CD4-positive, alpha-beta T cell treated with Interleukin-12 subunit alpha and Interleukin-12 subunit beta, for 1 hour (primary cell): ENCODE data around the gene GSTP1.
"Not testable (repeated sequence)": the region's sequence is repeated elsewhere in the genome, so short reads cannot be mapped to it uniquely, and the experiment has no call there.

Source experiments
- DNase-seq: peaks from one replicate; pipeline ENCODE4 v3.0.0-alpha.2; 2020

The GSTP1 gene

DNA sequence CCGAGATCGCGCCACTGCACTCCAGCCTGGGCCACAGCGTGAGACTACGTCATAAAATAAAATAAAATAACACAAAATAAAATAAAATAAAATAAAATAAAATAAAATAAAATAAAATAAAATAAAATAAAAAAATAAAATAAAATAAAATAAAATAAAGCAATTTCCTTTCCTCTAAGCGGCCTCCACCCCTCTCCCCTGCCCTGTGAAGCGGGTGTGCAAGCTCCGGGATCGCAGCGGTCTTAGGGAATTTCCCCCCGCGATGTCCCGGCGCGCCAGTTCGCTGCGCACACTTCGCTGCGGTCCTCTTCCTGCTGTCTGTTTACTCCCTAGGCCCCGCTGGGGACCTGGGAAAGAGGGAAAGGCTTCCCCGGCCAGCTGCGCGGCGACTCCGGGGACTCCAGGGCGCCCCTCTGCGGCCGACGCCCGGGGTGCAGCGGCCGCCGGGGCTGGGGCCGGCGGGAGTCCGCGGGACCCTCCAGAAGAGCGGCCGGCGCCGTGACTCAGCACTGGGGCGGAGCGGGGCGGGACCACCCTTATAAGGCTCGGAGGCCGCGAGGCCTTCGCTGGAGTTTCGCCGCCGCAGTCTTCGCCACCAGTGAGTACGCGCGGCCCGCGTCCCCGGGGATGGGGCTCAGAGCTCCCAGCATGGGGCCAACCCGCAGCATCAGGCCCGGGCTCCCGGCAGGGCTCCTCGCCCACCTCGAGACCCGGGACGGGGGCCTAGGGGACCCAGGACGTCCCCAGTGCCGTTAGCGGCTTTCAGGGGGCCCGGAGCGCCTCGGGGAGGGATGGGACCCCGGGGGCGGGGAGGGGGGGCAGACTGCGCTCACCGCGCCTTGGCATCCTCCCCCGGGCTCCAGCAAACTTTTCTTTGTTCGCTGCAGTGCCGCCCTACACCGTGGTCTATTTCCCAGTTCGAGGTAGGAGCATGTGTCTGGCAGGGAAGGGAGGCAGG, at the start of gene GSTP1:
TSS of gene GSTP1 (plus strand) at position 566 of the 958 bp plus-strand sequence. CDS start at position 598, 32 bp downstream.
- DNase-seq: peak; percentile 77

DNA sequence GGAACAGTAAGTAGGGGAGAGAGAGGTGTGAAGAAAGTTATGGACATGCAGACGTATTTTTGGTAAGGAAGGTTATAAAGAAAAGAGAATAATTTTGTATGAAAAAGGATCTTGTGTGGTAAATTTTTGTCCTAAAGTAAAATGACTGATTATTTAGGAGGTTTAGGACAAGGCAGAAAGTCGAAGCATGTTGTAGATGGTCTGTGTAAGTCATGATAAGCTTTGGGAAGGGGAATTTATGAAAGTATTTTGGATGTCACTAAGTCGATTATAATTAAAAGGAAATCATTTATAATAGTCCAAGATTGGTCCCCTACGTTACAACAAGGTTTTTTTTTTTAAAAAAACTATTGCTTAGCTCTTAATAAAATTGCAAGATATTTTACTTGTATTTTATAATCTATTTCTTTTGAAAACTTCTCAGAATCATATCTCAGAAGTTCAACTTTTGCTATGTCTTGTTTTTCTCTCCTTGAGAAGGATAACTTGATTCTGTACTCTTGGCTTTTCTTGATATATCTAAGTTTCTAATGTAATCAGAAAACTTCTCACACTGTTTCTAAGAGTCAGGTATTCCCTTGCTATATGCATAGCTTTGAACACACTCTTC, 49.4 kb upstream of the GSTP1 start:
- DNase-seq: no peak

DNA sequence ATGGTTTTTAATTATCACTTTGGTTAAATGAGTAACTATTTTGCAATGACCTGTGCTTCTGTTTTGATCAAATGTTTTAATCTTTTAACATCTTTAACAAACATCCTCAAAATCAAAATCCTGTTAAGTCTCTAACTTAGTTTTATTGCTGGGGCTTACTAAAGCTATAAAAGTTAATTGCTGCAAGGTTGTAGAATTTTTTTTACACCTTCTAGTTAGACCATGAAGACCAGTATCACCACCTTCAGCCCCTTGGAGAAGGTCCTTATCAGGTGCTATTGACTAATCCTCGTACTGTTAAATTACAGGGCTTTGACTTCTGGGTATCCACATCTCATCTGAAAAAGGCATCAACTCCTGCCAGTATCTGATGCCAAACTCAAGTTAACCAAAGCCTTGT, 48.1 kb upstream of the GSTP1 start:
- no peak for DNase-seq

DNA sequence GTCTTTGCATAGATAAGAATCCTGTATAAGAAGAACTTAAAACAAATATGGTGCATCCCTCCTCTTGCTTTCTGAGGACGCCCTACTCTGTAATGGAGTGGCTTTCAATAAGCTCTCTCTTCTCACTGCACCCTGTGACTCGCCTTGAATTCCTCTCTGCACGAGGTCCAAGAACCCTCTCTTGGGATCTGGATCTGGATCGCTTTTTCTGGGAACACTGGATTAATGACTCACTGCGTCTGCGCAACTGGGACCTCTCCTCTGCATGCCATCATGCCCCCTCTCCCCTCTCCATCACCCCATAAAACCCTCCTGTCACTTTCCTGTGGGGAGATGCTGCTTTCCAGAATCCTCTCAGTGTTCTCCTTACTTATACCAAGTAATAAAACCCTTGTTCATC, 45.3 kb upstream of the GSTP1 start:
- DNase-seq: no peak

DNA sequence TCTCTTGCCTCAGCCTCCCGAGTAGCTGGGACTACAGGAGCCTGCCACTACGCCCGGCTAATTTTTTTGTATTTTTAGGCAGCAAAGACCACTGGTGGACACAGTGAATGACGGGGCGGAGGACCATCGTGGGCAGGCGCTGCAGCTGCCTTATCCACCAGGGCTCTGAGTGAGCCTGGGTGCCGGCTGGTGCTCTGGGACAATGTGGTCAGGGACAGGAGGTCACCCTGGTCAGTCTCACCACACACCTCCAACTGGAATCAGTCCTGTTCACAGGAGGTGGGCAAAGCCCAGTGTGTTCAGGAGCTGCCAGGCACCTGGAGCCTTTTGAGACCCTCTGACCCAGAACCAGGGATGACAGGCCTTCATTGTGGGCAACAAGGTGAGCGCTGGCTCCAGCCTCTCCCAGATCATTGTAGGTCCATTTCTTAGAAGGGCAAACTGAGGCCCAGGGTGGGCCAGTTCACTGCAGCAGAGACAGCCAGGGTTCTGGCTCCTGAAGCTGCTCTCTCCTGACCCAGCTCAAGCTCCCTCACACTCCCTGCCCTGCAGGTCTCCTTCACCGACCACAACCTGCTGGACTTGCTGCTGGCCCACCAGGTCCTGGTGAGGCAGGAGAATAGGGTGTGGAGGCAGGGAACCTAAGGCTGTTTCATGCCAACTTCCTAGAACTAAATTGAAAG, 44.6 kb upstream of the GSTP1 start:
- DNase-seq: no peak

DNA sequence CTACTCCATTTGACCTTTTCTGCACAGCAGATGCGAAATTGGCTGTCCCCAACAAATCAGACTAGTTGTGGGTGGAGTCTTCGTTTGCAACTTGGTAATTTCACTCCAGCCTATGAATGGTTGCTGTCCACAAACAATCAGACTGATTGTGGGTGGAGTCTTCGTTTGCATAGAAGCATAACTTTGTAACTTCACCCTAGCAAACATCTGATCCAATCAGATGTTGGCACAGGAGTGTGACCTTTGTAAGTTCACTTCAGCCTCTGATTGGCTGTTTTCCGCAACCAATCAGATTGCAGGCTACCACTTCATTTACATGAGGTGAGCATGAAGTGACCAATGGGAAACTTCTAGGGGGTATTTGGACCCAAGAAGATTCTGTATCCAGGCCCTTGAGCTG, 44.1 kb upstream of the GSTP1 start:
- no peak for DNase-seq

DNA sequence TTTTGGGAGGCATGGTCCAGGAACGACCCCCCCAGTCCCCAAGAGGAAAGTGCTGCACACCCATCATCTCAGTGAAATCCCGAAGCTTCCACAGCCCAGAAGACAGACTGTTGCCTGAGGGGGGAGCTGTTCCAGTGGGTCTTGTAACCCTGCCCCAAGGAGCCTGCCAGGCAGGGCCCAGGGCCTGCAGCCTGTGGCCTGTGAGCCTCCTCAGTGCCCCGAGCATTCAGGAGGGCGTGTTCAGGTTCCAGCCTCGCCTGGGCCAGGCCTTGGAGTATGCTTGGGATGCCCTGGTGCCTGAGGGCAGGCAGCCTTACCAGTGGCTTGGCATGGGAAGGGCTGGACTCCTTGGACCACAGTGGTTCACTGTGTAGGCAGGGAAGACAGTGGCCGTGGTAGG, 42.4 kb upstream of the GSTP1 start:
- no peak for DNase-seq

DNA sequence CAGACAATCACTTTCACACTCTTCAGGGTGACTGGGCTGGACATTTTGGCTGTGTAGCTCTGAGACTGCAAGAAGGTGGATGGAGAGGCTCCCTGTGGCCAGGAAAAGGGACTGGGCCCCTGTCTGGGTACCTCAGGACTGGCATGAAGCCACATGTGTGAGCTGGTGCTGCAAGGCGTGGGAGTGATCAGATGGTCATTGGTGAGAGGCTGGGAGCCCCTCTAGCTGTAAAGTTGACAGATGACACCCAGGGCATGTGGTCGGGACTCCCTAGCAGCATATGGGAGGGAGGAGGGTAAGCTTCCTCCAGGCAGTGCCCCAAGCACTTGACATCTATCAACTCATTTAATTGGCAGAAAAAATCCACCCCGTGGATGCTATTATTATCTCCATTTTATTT, 41.4 kb upstream of the GSTP1 start:
- DNase-seq: no peak

DNA sequence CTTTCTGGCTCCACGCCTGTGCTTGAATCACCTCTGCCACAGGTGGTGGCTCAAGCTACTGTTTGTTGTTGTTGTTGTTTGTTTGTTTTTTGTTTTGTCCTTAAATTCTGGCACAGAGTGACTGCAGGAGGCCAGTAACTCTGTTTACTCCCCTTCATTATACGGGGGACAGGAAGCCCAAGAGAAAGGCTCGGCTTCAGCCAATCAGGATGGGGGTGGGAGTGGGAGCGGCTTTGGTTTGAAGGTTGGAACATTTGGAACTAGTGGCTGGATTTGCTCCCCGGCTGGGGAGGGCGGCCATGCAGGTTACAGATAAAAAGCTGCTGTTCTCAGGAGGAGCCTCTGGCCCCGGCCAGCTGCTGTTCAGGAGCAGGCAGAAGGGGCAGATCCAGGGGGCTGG, 40.6 kb upstream of the GSTP1 start:
- no peak for DNase-seq

DNA sequence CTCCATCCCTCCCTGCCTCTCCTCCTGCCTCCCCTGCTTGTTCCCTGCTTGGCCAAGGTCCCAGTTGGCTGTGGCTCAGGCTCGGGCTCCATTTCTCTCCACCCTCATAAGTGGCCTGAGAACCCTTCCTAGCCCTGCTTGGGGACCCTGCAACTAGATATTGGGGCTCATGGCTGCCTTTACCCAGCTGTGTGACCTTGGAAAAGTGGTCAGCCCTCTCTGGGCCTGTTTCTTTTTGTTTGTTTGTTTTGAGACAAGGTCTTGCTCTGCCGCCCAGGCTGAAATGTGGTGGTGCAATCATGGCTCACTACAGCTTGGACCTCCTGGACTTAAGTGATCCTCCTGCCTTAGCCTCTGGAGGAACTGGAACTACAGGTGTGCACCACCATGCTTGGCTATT, 40.0 kb upstream of the GSTP1 start:
- DNase-seq: no peak

DNA sequence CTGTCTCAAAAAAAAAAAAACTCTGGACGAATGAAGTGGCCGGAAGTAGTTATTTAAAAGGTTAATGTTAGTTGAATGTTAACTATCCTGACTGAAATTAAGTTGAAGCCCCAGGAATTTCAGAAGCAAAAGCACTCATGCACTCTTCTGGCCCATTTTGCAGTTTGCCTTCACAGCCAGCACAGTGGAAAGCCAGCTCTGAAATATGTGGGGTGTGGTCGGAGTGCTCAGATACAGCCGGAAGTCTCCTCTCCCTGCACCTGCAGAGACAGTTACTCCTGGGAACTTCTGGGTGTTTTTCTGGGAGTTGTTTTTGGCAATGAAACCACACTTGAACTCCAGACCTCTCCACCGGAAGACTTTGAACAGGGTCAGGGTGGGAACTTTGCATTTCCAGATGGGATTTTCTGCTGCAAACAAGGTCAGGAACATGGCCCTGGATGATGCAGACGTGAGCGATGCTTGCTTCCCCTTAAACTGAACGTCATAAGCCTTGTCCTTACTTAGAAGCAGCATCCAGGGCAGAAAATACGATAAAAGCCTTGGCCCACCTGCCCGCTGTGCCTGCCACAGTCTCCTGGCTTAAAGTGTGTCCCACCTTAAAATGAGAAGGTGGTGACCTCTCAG, 38.9 kb upstream of the GSTP1 start:
- no peak for DNase-seq

DNA sequence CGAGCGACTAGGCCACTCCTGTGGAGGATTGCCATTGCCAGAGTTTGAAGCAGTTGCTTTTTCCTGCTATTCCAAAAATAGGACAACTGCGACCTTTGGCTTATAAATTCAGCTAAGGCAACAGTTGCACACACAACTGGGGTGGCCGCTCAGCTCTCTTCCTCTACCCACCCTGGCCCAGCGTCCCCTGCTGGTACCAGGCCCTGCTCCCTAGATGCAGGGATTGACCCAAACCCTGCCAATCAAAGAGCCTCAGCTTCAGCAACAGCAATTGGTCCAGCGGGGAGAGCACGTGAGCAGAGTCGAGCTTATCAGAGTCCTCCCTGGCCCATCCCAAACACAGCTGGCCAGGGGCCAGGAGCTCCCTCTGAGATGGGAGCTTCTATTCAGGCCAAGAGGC, 38.3 kb upstream of the GSTP1 start:
- no peak for DNase-seq

DNA sequence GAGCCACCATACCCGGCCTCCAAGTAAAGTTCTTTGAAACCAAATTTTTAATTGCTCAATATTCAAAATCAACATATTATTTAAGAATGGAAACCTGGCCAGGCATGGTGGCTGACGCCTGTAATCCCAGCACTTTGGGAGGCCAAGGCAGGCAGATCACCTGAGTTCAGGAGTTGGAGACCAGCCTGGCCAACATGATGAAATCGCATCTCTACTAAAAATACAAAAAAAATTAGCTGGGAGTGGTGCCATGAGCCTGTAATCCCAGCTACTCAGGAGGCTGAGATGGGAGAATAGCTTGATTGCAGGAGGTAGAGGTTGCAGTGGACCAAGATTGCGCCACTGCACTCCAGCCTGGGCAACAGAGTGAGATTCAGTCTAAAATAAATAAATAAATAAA, 35.5 kb upstream of the GSTP1 start:
- not testable (repeated sequence) for DNase-seq

DNA sequence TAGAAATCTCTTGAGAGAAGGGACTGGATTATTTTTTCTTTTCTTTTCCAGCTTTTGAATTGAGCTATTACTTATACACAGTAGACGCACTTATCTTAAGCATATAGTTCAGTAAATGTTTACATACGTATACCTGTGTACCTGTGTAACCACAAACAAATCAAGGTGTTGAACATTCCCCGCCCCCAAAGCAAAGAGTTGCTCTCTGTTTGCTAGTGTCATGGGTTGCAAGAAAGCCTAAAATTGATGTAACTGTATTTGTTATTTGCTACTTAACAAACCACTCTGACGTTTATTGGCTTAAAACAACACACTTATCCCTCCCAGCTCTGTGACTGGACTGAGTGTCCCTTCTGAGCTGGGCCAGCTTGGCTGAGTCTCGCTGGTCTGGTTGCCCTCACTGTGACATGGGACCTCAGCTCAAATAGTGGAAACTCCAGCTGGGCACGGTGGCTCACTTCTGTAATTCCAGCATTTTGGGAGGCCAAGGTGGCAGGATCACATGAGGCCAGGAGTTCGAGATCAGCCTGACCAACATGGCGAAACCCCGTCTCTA, 35.0 kb upstream of the GSTP1 start:
- DNase-seq: no peak

DNA sequence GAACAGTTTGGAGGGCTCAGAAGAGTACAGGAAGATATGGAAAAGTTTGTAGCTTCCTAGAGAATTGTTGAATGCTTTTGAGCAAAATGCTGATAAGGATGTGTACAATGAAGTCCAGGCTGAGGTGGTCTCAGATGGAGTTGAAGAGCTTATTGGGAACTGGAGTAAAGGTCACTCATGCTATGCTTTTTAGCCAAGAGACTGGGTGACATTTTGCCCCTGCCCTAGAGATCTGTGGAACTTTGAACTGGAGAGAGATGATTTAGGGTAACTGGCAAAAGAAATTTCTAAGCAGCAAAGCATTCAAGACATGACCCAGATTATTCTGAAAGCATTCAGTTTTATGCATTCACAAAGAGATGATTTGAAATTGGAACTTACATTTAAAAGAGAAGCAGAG, 32.5 kb upstream of the GSTP1 start:
- DNase-seq: no peak

DNA sequence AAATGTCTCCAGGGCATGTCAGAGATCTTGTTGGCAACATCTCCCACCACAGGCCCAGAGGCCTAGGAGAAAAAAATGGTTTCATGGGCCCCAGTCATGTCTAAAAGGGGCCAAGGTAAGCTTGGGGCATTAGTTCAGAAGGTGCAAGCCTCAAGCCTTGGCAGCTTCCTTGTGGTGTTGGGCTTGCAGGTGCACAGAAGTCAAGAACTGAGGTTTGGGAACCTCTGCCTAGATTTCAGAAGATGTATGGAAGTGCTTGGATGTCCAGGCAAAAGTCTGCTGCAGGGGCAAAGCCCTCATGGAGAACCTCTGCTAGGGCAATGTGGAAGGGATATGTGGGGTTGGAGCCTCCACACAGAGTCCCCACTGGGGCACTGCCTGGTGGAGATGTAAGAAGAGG, 31.9 kb upstream of the GSTP1 start:
- not testable (repeated sequence) for DNase-seq

DNA sequence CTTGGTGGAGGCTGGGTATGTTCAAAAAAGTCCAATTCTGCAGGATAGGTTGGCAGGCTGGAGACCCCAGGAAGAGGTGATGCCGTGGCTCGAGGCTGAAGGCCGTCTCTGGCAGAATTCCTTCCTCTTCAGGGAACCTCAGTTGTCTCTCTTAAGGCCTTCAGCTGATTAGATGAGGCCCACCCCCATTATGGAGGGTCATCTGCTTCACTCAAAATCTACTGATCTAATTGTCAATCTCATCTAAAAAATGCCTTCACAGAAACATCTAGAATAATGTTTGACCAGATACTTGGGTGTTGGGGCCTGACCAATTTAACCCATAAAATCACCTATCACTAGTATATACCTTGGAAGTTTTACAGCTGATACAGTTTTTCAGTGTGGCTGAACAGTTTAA, 27.4 kb upstream of the GSTP1 start:
- no peak for DNase-seq

DNA sequence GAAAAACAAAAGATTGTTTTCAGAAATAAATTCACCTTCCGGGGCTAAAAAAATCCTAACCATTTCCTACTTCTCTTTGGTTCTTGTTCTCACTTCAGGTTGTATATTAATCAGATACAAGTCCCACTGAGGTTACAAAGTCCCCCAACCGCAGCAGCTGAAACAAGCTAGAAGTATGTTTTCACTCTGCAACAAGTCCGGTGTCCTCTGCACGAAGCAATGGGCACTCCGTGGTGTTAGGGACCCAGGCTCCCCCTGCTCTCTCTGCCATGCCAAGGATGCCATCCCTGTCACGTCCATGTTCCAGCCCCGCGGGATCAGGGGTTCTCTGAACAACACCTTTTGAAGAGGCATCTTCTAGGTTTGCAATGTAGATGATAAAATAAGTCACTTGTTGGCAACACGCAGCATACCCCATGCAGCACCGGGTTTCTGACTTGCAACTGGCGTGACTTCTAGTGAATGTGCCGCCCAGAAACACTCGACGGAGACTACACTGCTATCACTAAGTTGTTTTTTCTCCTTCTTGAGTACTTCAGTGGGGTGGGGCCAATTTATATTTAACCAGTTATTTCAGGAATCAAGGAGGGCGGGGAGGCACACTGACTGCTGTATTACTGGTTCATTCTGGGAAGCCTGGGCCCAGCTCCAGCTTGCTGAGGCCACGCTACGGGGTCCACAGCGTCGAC, 25.4 kb upstream of the GSTP1 start:
- DNase-seq: no peak

DNA sequence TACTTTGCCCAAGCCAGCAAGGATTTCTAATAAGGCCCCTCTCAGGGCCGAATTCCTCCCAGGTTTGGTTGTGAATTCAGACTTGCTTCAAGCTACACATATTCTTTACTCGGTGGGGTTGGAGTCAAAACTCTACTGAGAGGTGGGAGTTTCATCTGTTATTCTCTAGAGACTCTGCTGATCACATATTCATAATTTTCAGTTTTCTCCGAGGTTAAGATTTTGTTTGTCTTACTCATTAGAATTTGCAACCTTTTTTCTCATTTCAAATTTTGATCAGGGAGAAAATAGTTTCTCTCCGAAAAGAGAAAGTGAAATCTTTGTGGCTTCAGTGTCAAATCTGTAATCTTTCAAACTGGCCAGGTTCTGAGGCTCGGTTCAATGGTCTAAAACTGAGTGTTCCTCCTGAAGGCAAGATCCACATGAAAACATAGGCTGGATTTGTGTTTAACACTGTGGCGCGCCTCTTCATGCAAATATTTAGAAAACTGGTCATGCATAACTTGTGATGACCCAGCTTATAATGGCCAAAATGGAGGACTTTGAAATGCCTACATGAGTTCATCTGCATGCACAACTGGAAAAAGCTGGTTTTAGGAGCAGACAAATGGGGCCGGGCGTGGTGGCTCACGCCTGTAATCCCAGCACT, 21.5 kb upstream of the GSTP1 start:
- DNase-seq: no peak

DNA sequence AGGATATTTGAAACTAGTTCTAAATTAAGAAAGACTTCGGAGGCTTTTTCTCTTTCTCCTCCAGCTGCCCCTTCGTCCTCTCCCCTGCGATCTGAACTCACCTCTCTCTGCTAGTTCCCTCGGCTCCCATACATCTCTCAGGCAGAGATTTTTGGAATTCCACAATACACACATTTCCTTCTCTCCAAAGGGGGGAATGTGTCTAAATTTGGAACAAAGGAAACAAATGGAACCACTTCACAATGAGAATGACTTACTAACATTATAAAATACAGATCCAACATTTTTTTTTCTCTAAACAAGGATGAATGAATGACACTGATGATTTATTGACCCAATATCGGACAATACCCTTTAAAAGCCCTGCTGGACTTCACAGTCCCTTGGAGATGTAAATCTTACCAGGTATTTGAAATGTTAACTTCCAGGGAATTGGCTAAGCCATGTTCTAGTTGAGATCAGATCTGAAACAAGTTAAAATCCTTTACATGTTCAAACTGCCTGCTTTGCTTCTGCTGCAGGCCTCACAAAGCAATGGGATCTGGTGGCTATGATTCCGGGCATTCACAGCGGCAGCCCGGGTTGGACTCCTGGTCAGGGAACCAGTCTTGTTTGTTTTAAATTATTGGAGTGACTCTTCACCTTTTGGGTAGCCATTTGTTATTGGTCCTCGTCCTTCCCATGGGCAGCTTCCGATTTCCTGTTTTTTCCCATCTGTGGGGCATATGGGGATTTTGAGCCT, 20.5 kb upstream of the GSTP1 start:
- DNase-seq: no peak

DNA sequence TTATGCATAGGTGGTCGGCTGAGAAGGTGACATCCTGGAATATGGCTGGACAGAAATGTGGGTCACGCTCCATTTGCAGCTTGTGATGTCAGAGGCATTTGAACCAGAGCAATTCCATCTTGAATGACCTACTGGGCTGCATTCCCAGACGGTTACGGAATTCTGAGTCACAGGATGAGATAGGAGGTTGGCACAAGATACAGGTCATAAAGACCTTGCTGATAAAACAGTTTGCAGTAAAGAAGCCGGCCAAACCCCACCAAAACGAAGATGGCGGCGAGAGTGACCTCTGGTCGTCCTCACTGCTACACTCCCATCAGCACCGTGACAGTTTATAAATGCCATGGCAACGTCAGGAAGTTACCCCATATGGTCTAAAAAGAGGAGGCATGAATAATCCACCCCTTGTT, 19.9 kb upstream of the GSTP1 start:
- not testable (repeated sequence) for DNase-seq
